Activated CD4-positive, alpha-beta T cell treated with anti-CD3 and anti-CD28 coated beads for 24 hours (primary cell): ENCODE measurements around the gene CEMIP.

Experiments
- DNase-seq, 2 donors: peaks; one replicate each; pipeline ENCODE4 v3.0.0-alpha.2; 2020; ENCODE audit warnings: low read depth in 2 of 2

CEMIP gene

DNA sequence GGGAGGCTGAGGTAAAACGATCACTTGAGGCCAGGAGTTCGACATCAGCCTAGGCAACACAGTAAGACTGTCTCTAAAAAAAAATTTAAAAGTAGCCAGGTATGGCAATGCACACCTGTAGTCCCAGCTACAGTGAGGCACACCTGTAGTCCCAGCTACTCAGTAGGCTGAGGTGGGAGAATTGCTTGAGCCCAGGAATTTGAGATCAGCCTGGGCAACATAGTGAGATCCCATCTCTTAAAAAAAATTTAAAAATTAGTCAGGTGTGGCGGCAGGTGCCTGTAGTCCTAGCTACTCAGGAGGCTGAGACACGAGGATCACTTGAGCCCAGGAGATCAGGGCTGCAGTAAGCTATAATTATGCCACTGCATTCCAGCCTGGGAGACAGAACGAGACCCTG, 203.7 kb downstream of the CEMIP start:
- DNase-seq = no peak

GRCh38 chr15:80984856-80985255, 205.7 kb downstream of the CEMIP start:
- no peak for DNase-seq

DNA sequence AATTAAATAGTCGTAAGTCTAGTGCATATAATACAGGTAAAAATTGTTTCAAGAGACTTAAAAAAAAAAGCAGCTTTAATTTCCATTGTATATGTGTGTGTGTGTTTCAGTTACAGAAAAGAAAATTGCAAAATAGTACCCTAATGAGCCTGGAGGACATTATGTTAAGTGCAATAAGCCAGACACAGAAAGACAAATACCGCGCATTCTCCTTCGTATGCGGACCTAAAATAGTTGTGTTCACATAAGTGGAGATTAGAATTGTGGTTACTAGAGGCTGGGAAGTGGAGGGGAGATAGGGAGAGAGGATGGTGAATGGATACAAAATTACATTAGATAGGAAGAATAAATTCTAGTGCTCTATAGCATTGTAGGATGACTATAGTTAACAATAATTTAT, 206.8 kb downstream of the CEMIP start:
- DNase-seq = no peak

GRCh38 chr15:80986487-80986886, 207.3 kb downstream of the CEMIP start:
- no peak for DNase-seq

- no peak for DNase-seq
These were observed 209.1 kb downstream of the CEMIP start for GRCh38 chr15:80988148-80988796.

DNA sequence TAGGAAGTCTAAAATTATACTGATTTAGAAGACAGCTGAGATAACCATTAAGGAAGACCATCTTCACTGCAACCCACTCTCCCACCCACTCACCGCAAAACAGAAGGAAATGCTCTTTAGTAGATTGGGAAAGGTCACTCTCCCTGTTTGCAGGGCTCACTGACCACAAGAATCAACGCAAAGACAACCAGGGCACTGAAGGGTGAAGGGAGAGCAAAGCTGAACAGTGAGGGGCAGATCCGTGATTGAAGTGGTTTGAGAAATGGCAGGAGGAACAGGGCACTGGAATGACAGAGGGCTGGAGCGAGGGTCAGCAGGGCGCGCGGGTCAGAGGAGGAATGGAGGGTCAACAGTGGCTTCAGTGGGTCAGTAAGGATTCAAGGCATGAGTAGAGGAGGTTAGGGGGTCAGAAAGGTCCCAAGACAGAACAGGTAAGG, 209.9 kb downstream of the CEMIP start:
- DNase-seq = no peak

- DNase-seq = peak; percentile 99
These were observed 210.6 kb downstream of the CEMIP start, which contains the start of gene MESD for GRCh38 chr15:80989518-80990478. Gene MESD (minus strand): TSS chr15:80989819. CDS start chr15:80989791, 28 bp downstream.

DNA sequence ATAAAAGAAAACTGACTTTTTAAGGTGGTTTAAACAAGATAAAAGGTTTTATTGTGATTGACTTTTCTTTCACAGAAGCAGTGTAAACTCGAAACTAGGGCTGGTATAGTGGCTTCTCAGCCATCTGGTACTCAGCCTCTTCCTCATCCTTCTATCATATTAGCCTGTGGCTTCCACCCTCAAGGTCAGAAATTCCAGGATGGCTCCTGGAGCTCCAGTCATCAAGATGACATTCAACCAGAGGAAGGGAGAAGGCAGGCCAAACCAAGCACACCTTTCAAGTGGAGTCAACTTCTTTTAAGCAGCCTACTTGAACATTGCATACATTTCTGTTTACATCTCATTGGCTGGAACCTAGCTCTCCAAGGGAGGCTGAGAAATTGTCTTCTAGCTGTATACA, 211.8 kb downstream of the CEMIP start:
- DNase-seq = no peak

GRCh38 chr15:80991421-80991820, 212.3 kb downstream of the CEMIP start:
- no peak for DNase-seq

DNA sequence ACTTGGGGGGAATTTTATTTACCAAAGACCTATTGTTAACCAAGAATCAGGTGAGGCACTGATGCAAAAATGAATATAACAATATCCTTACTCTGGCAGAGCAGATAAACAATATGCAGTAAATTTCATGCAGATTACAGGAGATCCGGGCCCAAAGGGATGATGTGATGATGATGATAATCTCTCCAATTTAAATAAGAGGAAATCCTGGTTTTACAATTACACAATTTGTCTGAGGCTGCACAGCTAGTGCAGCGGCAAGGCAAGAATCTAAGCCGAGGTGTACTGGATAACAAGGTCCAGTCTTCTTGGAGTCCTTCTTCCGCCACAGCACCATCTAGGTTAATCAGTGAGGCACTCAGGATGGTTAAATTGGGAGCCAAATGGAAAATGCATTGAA, 212.8 kb downstream of the CEMIP start:
- DNase-seq = no peak

DNA sequence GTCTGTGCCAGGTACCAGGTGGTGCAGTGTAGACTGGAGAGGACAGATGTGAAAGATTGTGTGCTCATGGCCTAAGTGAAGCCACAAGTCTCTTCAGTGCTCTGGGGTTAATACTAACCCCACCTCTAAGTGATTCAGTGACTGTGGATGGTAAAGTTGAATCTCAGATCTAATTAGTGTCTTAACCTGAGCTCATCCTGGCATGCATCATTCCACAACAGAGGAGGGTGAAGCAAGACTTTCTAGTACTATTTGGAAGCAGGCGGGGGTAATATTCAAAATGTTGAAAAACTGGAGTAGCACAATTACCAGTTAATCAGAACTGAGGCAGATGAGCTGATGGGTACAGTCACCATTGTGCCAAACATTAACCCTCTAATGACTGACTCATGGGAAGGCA, 213.3 kb downstream of the CEMIP start:
- DNase-seq = no peak

DNA sequence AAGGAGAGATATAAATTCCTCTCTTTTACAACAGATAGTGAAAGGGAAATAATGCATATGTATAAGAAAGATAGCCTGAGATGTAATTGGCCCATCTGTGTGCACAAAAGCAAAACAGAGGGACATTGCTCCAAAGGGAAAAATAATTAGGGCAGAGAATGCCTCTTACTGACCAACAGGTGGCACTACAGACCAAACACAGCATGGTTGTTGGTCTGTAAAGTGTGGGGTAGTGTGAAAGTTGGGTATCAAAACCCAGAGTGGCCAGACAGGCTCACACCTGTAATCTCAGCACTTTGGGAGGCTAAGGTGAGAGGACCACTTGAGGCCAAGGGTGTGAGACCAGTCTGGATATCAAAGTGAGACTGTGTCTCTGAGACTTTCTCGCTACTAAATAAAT, 217.1 kb downstream of the CEMIP start:
- DNase-seq = no peak

DNA sequence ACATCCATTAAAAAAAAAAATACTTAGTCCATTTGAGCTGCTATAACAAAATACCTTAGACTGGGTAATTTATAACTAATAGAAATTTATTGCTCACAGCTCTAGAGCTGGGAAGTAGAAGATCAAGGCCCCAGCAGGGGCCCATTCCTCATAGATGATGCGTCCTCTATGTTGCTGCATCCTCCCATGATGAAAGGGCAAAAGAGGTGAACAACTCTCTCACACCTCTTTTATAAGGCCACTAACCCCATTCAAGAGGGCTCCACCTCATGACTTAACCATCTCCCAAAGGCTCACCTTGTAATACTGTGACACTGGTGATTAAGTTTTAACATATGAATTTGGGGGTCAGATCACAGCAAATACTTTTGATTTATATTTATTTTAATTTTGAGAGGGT, 218.5 kb downstream of the CEMIP start:
- no peak for DNase-seq

DNA sequence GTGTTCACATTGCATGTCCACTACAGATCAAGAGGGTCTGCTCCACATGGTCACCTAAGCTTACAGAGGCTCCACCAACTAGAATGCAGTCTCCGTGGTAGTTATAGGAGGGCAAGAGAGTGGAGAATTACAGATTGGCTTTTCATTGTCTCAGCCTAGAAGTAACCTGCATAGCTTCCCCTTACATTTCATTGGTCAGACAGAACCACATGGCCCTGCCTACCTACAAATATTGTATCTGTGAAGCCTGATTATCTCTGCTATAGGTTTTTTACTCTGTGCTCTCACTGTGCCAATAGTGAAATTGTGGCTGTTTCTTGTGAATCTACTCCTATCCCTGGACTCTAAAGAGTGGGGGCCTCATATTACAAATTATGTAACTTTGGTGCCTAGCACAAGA, 219.1 kb downstream of the CEMIP start:
- DNase-seq = no peak

GRCh38 chr15:80999623-81000036, 220.5 kb downstream of the CEMIP start:
- DNase-seq = peak; percentile 30 to 55

- peak in 1 of 2 donors; percentile 7 for DNase-seq
These were observed 221.0 kb downstream of the CEMIP start for GRCh38 chr15:81000144-81000623.

DNA sequence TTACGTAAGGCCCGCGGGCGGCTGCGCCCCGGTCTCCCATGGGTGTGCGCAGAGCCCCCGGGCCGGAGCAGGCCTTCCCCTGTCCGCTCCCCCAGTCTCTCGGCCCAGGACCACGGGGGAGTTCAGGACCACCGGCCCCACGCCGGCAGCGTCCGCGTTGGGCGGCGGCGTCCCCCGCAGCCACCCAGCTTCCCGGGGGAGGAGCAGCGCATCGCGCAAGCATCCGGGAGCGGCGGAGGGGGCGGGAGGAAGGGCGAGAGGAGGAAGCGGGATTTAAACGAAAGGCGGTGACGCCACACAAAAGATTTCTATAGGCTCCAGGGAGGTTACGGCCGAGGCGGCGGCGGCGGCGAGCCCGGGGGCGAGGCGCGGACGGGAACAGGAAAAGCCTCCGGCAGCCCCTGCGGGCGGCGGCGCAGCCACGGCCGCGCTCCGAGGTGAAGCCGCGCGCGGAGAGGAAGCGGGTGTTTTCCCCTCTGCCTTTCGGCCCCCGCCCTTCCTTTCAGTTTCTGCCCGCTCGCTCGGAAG, 221.5 kb downstream of the CEMIP start, which contains the start of gene TLNRD1:
Gene TLNRD1 (plus strand): TSS at position 300 of the 528 bp plus-strand sequence. CDS start 1,349 bp downstream, outside the sequence.
- DNase-seq = peak; percentile 64 to 77
